Vagina (tissue), 2 donors: ENCODE results near the gene ANKRD60. TPM values are rescaled to one million over a fixed set of nuclear protein-coding genes. Genes with fewer than 3 reads are reported as not detected.

Source experiments
- DNase-seq, 2 donors: peaks; one replicate each; pipeline ENCODE4 v3.0.0-alpha.2; 2017; ENCODE audit errors: extremely low spot score in 2 of 2
- H3K27ac ChIP-seq: fragments of 200-600 bp; sonication (generic); one replicate; pipeline ENCODE4 v1.5.1; 2019
- H3K27me3 ChIP-seq: fragments of 200-600 bp; sonication (generic); one replicate; pipeline ENCODE4 v1.5.1; 2019
- H3K36me3 ChIP-seq, 2 donors: fragments of 200-600 bp; sonication (generic); one replicate each; pipeline ENCODE4 v1.5.1; 2017 to 2019
- H3K4me1 ChIP-seq: fragments of 200-600 bp; sonication (generic); one replicate; pipeline ENCODE4 v1.5.1; 2019
- H3K4me3 ChIP-seq, 2 donors: fragments of 200-600 bp; sonication (generic); 1 replicate in 1 of 2; 2 replicates in 1 of 2; pipeline ENCODE4 v1.5.1; 2016 to 2019
- H3K9me3 ChIP-seq: fragments of 200-600 bp; sonication (generic); one replicate; pipeline ENCODE4 v1.5.1; 2019
- CTCF ChIP-seq, 3 experiments: fragments of 450-650 bp in 2 of 3; fragments of 200-600 bp in 1 of 3; sonication (generic) in 1 of 3; IDR thresholded peaks; one replicate each; pipeline ENCODE4 v1.5.1; 2017 to 2019; ENCODE audit warnings: antibody characterized with exemption in 3 of 3, mild to moderate bottlenecking in 2 of 3, moderate library complexity in 2 of 3
- POLR2A ChIP-seq, 2 donors: fragments of 450-650 bp; IDR thresholded peaks; one replicate each; pipeline ENCODE4 v1.6.1; 2017; ENCODE audit warnings: antibody characterized with exemption in 2 of 2, mild to moderate bottlenecking in 2 of 2, moderate library complexity in 2 of 2
- POLR2AphosphoS5 ChIP-seq, 2 donors: sonication (generic); formaldehyde crosslinking; IDR thresholded peaks; one replicate each; pipeline ENCODE4 v1.9.0; 2017; ENCODE audit warnings: antibody characterized with exemption in 2 of 2, mild to moderate bottlenecking in 2 of 2, low read depth in 1 of 2; ENCODE audit not compliant: insufficient read depth in 1 of 2
- intact Hi-C: fragments of 100-400 bp; cut with DNase I; formaldehyde crosslinking; loops from one replicate; pipeline ENCODE4 v1.15.1; 2023
- total RNA-seq: library from RNA; depleted of rRNA; stranded (reverse); fragments of >200 nt; gene quantifications from one replicate; pipeline ENCODE4 v1.2.3, GENCODE V29; 2016

The ANKRD60 gene
- total RNA-seq, 1 donor from 2014 or later = not detected

GRCh38 chr20:58199469-58199868 is 29.0 kb downstream of the ANKRD60 start:
- intact Hi-C loops = loop anchor here (10.0 kb wide), 2 partner anchors 425 to 815 kb away; no protein-coding TSS in a partner anchor
- no peak for DNase-seq
- Histone ChIP-seq H3K27ac (no peak overlapping the region), H3K36me3 (no peaks in the 10 kb centered on the region), H3K9me3 (no peaks in the 10 kb centered on the region), H3K27me3 (no peaks in the 10 kb centered on the region), H3K4me3 (no peak overlapping the region), H3K4me1 (no peaks in the 10 kb centered on the region)
- TF ChIP-seq POLR2A (IDR thresholded peaks at IDR 0.05) = no peak
- TF ChIP-seq POLR2AphosphoS5 (IDR thresholded peaks at IDR 0.05; ENCODE audit: insufficient read depth in 1 of 2, low read depth in 1 of 2) = no peak
- TF ChIP-seq CTCF (IDR thresholded peaks at IDR 0.05) = no peak

- TF ChIP-seq POLR2A (IDR thresholded peaks at IDR 0.05) (no peak), POLR2AphosphoS5 (IDR thresholded peaks at IDR 0.05; ENCODE audit: insufficient read depth in 1 of 2, low read depth in 1 of 2) (no peak), CTCF (IDR thresholded peaks at IDR 0.05) (no peak)
- DNase-seq = no peak
- intact Hi-C loops = loop anchor here (10.0 kb wide), 2 partner anchors 424 to 814 kb away; no protein-coding TSS in a partner anchor
These were observed 29.5 kb downstream of the ANKRD60 start for GRCh38 chr20:58198901-58199355.

GRCh38 chr20:58198384-58198783 is 30.1 kb downstream of the ANKRD60 start:
- no peak for TF ChIP-seq POLR2A (IDR thresholded peaks at IDR 0.05)
- DNase-seq = no peak
- intact Hi-C loops = loop anchor here (10.0 kb wide), 2 partner anchors 424 to 814 kb away; no protein-coding TSS in a partner anchor
- Histone ChIP-seq H3K27me3 (no peaks in the 10 kb centered on the region), H3K27ac (no peak overlapping the region), H3K9me3 (no peaks in the 10 kb centered on the region), H3K4me1 (no peaks in the 10 kb centered on the region), H3K4me3 (no peak overlapping the region), H3K36me3 (no peaks in the 10 kb centered on the region)

More at GRCh38 chr20:58198901-58199355, 29.5 kb downstream of the ANKRD60 start:
- no peaks in the 10 kb centered on the region for H3K27me3 ChIP-seq
- H3K36me3 ChIP-seq = no peaks in the 10 kb centered on the region
- H3K4me1 ChIP-seq = no peaks in the 10 kb centered on the region
- no peaks in the 10 kb centered on the region for H3K9me3 ChIP-seq
- H3K4me3 ChIP-seq = no peak overlapping the region
- no peak overlapping the region for H3K27ac ChIP-seq

- intact Hi-C loops = loop anchor here (10.0 kb wide), 2 partner anchors 422 to 812 kb away; no protein-coding TSS in a partner anchor
- no peaks in the 10 kb centered on the region for H3K9me3 ChIP-seq
These were observed 31.3 kb downstream of the ANKRD60 start for GRCh38 chr20:58197185-58197469.

GRCh38 chr20:58196402-58197184 is 31.9 kb downstream of the ANKRD60 start:
- no peaks in the 10 kb centered on the region for H3K36me3 ChIP-seq
- H3K4me3 ChIP-seq = no peak overlapping the region
- H3K27me3 ChIP-seq = no peaks in the 10 kb centered on the region
- no peaks in the 10 kb centered on the region for H3K9me3 ChIP-seq
- TF ChIP-seq POLR2AphosphoS5 (IDR thresholded peaks at IDR 0.05; ENCODE audit: insufficient read depth in 1 of 2, low read depth in 1 of 2) = no peak
- no peak for TF ChIP-seq POLR2A (IDR thresholded peaks at IDR 0.05)
- TF ChIP-seq CTCF (IDR thresholded peaks at IDR 0.05) = no peak
- no peaks in the 10 kb centered on the region for H3K4me1 ChIP-seq
- no peak overlapping the region for H3K27ac ChIP-seq
- DNase-seq = no peak
- intact Hi-C loops = loop anchor here (10.0 kb wide), 2 partner anchors 422 to 812 kb away; no protein-coding TSS in a partner anchor

More at GRCh38 chr20:58197185-58197469, 31.3 kb downstream of the ANKRD60 start:
- no peaks in the 10 kb centered on the region for H3K36me3 ChIP-seq
- H3K27ac ChIP-seq = no peak overlapping the region
- no peak for TF ChIP-seq POLR2AphosphoS5 (IDR thresholded peaks at IDR 0.05; ENCODE audit: insufficient read depth in 1 of 2, low read depth in 1 of 2)
- no peak for TF ChIP-seq CTCF (IDR thresholded peaks at IDR 0.05)
- TF ChIP-seq POLR2A (IDR thresholded peaks at IDR 0.05) = no peak
- H3K4me1 ChIP-seq = no peaks in the 10 kb centered on the region
- H3K4me3 ChIP-seq = no peak overlapping the region
- H3K27me3 ChIP-seq = no peaks in the 10 kb centered on the region
- DNase-seq = no peak
